Measurements from ENCODE around the gene MTCH1. TPM values are rescaled to one million over a fixed set of nuclear protein-coding genes. Genes with fewer than 3 reads are reported as not detected.
A peak's percentile ranks its signal among the peaks of the same experiment; 100 is the strongest.
"Not testable (repeated sequence)": the region's sequence is repeated elsewhere in the genome, so short reads cannot be mapped to it uniquely, and the experiment has no call there.

Gene MTCH1
- total RNA-seq, 1 donor from 2014 or later = 88.0 TPM

GRCh38 chr6:36947570-36948351 is 38.2 kb downstream of the MTCH1 start:
- peak; percentile 31 for ATAC-seq

GRCh38 chr6:36946526-36946925 is 39.5 kb downstream of the MTCH1 start:
- ATAC-seq = no peak

GRCh38 chr6:36945301-36945700 is 40.7 kb downstream of the MTCH1 start:
- no peak for ATAC-seq

GRCh38 chr6:36944650-36945049 is 41.3 kb downstream of the MTCH1 start:
- ATAC-seq = no peak

- not testable (repeated sequence) for ATAC-seq
Observed at GRCh38 chr6:36942329-36942728, 43.7 kb downstream of the MTCH1 start.

- ATAC-seq = not testable (repeated sequence)
Observed at GRCh38 chr6:36941561-36941960, 44.4 kb downstream of the MTCH1 start.

GRCh38 chr6:36940027-36940426 is 46.0 kb downstream of the MTCH1 start:
- ATAC-seq = no peak

GRCh38 chr6:36939005-36939404 is 47.0 kb downstream of the MTCH1 start:
- ATAC-seq = not testable (repeated sequence)

- ATAC-seq = peak; percentile 45
Observed at GRCh38 chr6:36938536-36938935, 47.5 kb downstream of the MTCH1 start.

GRCh38 chr6:36937896-36938295 is 48.1 kb downstream of the MTCH1 start:
- ATAC-seq = peak; percentile 22

- ATAC-seq = no peak
Observed at GRCh38 chr6:36936824-36937223, 49.2 kb downstream of the MTCH1 start.

GRCh38 chr6:36934901-36935300 is 51.1 kb downstream of the MTCH1 start:
- no peak for ATAC-seq

- ATAC-seq = no peak
Observed at GRCh38 chr6:36933519-36933918, 52.5 kb downstream of the MTCH1 start.

GRCh38 chr6:36933102-36933501 is 52.9 kb downstream of the MTCH1 start:
- no peak for ATAC-seq

- ATAC-seq = no peak
Observed at GRCh38 chr6:36930483-36930882, 55.5 kb downstream of the MTCH1 start.

- ATAC-seq = no peak
Observed at GRCh38 chr6:36929607-36930006, 56.4 kb downstream of the MTCH1 start.

GRCh38 chr6:36929152-36929551 is 56.8 kb downstream of the MTCH1 start:
- ATAC-seq = no peak

GRCh38 chr6:36928547-36928918 is 57.5 kb downstream of the MTCH1 start:
- no peak for ATAC-seq

GRCh38 chr6:36927691-36928546 is 58.1 kb downstream of the MTCH1 start:
- ATAC-seq = no peak

GRCh38 chr6:36926708-36927513 is 59.1 kb downstream of the MTCH1 start:
- no peak for ATAC-seq

- ATAC-seq = no peak
Observed at GRCh38 chr6:36925809-36926208, 60.2 kb downstream of the MTCH1 start.

- no peak for ATAC-seq
Observed at GRCh38 chr6:36924778-36925374, 61.1 kb downstream of the MTCH1 start.

GRCh38 chr6:36924131-36924530 is 61.9 kb downstream of the MTCH1 start:
- no peak for ATAC-seq

Measured in esophagus mucosa (tissue), 1 donor.